Activated naive CD4-positive, alpha-beta T cell treated with anti-CD3 and anti-CD28 coated beads, Interleukin-2, amount 50 U/mL, for 72 hours (primary cell): ENCODE data around the gene EGFL7. TPM values are rescaled to one million over a fixed set of nuclear protein-coding genes. Genes with fewer than 3 reads are reported as not detected.
A peak's percentile ranks its signal among the peaks of the same experiment; 100 is the strongest.
"Not testable (repeated sequence)": the region's sequence is repeated elsewhere in the genome, so short reads cannot be mapped to it uniquely, and the experiment has no call there.

Experiments
- ATAC-seq, 2 donors: fragments of 150-1000 bp; cut with Tn5 transposase; 2 replicates each; pipeline ENCODE4 v1.10.0; 2021; ENCODE audit warnings: mild to moderate bottlenecking in 2 of 2, moderate library complexity in 2 of 2
- DNase-seq, 2 donors: peaks; one replicate each; pipeline ENCODE4 v3.0.0; 2021 to 2022; ENCODE audit warnings: low spot score in 2 of 2
- H3K27ac Mint-ChIP-seq, 2 donors: one replicate each; pipeline ENCODE4 v1.8.0; 2022; ENCODE audit warnings: mild to moderate bottlenecking in 2 of 2, mixed read lengths in 2 of 2
- H3K36me3 Mint-ChIP-seq, 2 donors: one replicate each; pipeline ENCODE4 v1.8.0; 2022; ENCODE audit warnings: mixed read lengths in 2 of 2
- H3K9me3 Mint-ChIP-seq, 2 donors: one replicate each; pipeline ENCODE4 v1.8.0; 2022; ENCODE audit warnings: mixed read lengths in 2 of 2
- total RNA-seq, 2 donors: library from RNA; stranded (reverse); gene quantifications; one replicate each; pipeline ENCODE4 v1.2.3, GENCODE V29; 2022

The EGFL7 gene
- total RNA-seq, 2 donors from 2014 or later, result 0.61 to 1.6 TPM

- ATAC-seq (no peak), DNase-seq (no peak)
- Mint-ChIP-seq H3K27ac (no peak overlapping the region), H3K36me3 (no peaks in the 10 kb centered on the region), H3K9me3 (no peaks in the 10 kb centered on the region)
Measured at GRCh38 chr9:136694872-136695247, 32.1 kb downstream of the EGFL7 start.

DNA sequence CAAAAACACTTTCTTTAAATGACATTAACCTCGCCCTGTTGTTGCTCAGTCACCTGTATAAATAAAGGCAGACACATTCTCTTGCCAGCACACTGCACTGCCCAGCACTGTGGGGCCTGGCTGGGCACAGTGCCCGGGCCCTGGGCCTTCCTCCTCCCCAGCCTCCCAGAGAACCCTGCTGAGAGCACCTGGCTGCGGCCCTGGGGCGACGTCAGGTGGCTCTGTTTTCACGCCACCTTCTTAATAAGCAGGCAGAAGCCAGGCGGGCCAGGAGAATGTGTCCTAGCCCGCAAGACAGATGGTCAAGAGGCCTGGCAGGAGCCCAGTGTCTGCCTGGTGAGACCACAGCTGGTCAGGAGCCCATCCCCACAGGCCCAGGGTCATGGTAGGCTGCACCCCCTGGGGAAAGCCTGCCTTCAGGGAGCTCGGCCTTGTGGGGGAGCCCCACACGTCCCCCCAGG lies 32.7 kb downstream of the EGFL7 start:
- Mint-ChIP-seq H3K27ac (no peak overlapping the region), H3K36me3 (no peaks in the 10 kb centered on the region), H3K9me3 (no peaks in the 10 kb centered on the region)
- ATAC-seq (no peak), DNase-seq (no peak)

DNA sequence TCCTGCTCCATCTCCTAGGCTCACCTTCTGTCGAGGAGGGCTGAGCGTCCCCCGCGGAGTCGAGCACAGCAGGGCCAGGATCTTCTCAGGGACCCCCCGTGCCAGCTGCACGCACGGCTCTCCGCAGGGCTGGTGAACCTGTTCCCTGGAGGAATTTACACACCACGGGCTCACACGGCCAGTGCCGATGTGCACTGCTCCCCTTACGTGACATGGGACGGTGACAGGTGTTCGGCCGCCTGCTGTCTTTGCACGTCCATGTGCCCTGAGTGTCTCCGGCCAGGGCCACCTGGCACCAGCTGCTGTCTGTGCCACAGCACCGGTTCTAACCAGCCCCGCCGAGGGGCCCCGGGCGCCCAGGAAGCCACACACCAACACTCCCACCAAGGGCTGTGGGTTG lies 33.2 kb downstream of the EGFL7 start:
- Mint-ChIP-seq H3K36me3 (no peaks in the 10 kb centered on the region), H3K27ac (no peak overlapping the region), H3K9me3 (no peaks in the 10 kb centered on the region)
- DNase-seq, result no peak
- no peak for ATAC-seq

DNA sequence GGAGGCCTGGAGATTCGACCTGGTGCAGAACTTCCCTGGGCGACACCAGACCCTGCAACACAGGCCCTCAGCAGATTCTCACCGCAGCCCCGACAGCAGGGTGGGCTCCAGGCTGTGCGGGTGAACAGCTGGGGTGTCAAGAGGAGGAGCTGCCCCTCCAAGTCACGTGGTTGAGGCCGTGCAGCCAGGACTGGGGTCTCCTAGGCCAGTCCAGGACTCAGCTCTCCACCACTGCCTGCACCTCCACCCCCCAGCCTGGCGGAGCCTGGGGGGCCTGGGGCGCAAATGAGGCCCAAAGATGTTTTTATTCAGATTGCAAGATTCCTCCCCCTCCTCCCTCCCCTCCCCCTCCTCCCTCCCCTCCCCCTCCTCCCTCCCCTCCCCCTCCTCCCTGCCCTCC lies 33.8 kb downstream of the EGFL7 start:
- ATAC-seq (no peak), DNase-seq (no peak)
- Mint-ChIP-seq H3K27ac (no peak overlapping the region), H3K36me3 (no peaks in the 10 kb centered on the region), H3K9me3 (no peaks in the 10 kb centered on the region)

GRCh38 chr9:136697146-136697820 lies 34.6 kb downstream of the EGFL7 start:
- ATAC-seq (no peak), DNase-seq (no peak)
- Mint-ChIP-seq H3K9me3 (no peaks in the 10 kb centered on the region), H3K36me3 (no peaks in the 10 kb centered on the region), H3K27ac (no peak overlapping the region)

DNA sequence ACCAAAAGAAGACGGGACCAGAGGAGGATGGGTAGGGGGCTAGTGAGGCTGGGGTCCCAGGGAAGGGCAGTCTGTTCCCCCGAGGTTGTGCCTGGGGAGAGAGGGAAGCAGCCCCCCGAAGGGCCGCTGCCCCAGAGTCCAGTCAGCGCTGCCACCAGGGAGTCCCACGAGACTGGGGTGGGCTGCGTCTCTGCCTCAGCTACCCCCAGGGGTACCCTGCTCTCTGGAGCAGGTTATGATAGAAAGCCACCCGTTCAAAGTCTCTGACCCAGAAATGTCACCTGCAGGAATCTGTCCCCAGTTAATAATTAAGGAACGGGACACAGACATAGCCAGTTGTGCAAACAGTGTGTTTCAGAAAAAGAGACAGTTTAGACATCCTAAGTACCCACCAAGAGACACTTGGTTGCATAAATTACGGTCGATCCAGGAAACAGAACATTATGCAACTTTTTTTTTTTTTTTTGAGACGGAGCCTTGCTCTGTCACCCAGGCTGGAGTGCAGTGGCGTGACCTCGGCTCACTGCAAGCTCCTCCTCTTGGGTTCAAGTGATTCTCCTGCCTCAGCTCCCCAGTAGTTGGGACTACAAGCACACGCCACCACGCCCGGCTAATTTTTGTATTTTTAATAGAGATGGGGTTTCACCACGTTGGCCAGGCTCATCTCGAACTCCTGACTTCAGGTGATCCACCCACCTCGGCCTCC lies 35.3 kb downstream of the EGFL7 start:
- H3K36me3 Mint-ChIP-seq, result no peaks in the 10 kb centered on the region
- no peak for ATAC-seq
- no peaks in the 10 kb centered on the region for H3K9me3 Mint-ChIP-seq
- no peak for DNase-seq
- H3K27ac Mint-ChIP-seq, result no peak overlapping the region

DNA sequence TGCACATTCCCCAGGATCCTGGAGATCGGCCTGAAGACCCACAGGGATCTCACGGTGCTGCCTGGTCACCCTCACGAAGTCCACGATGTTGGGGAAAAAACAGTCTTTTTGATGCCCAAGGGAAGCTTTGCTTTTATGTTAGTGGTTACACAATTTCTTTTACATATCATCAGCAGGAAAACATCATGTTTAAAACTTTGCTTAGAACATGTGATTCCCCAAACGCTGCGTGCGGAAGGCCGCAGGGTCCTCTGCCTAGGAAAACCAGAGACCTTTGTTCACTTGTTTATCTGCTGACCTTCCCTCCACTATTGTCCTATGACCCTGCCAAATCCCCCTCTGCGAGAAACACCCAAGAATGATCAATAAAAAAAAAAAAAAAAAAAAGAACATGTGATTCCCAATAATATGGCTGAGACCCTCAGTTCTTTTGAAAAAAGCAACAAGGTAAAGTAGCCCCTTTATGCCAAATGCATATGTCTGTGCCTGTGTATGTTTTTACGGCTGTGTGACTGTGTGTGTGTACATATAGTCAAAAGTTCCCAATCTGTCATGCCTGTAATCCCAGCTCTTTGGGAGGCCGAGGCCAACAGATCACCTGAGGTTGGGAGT lies 36.0 kb downstream of the EGFL7 start:
- DNase-seq, result no peak
- H3K27ac Mint-ChIP-seq, result no peak overlapping the region
- ATAC-seq, result no peak
- H3K9me3 Mint-ChIP-seq, result no peaks in the 10 kb centered on the region
- H3K36me3 Mint-ChIP-seq, result no peaks in the 10 kb centered on the region

GRCh38 chr9:136700304-136700703 lies 37.6 kb downstream of the EGFL7 start:
- no peaks in the 10 kb centered on the region for H3K9me3 Mint-ChIP-seq
- no peak overlapping the region for H3K27ac Mint-ChIP-seq
- DNase-seq (no peak), ATAC-seq (no peak)
- no peaks in the 10 kb centered on the region for H3K36me3 Mint-ChIP-seq

GRCh38 chr9:136700959-136701667 lies 38.4 kb downstream of the EGFL7 start:
- peak; percentile 95 to 96 for ATAC-seq
- Mint-ChIP-seq H3K27ac (peak overlapping the region; percentile 84 to 87), H3K36me3 (no peaks in the 10 kb centered on the region)

GRCh38 chr9:136701668-136702053 lies 38.9 kb downstream of the EGFL7 start:
- ATAC-seq (no peak), DNase-seq (no peak)

More at GRCh38 chr9:136700959-136701667, 38.4 kb downstream of the EGFL7 start:
- DNase-seq, result peak; percentile 71 to 75
- no peaks in the 10 kb centered on the region for H3K9me3 Mint-ChIP-seq

DNA sequence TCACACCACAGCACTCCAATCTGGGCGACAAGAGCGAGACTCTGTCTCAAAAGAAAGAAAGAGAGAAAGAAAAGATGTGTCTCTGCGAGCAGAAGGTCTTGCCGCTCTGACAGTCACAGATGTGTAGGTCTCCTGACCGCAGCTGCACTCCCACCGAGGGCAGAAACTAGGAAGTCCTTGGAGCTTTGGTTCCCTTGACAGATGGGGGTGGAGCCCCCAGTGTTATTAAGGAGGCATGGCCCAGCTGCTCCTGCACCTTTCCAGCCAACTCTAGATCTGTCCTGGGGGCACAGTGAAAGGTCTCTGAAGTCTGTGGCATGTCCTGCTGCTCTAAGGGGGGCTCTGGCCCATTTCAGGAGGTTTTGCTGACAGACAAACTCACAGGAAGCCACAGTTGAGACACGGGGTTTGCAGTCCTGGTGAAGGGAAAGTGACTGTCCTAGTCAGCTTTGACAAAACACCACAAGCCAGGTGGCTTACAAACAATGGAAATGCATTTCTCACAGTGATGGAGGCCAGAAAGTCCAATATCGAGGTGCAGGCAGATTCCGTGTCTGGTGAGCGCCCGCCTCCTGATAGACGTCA lies 40.7 kb downstream of the EGFL7 start:
- H3K9me3 Mint-ChIP-seq, result no peaks in the 10 kb centered on the region
- H3K36me3 Mint-ChIP-seq, result no peaks in the 10 kb centered on the region
- no peak overlapping the region for H3K27ac Mint-ChIP-seq
- DNase-seq (no peak), ATAC-seq (no peak)

More at GRCh38 chr9:136701668-136702053, 38.9 kb downstream of the EGFL7 start:
- H3K27ac Mint-ChIP-seq, result peak overlapping the region in 1 of 2 donors; percentile 87
- H3K36me3 Mint-ChIP-seq, result no peaks in the 10 kb centered on the region
- no peaks in the 10 kb centered on the region for H3K9me3 Mint-ChIP-seq

DNA sequence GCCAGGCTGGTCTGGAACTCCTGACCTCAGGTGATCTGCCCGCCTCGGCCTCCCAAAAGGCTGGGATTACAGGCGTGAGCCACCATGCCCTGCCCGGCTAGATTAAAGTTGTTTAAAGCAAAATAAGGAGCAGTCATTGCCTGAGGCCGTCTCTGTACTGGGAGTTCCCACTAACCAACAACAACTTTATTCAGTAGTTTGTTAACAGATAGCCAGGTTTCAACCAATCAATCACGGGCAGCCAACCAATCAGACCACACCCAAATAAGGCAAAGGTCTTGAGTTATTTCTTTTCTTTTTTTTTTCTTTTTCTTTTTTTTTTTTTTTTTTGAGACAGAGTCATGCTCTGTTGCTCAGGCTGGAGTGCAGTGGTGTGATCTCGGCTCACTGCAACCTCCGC lies 42.0 kb downstream of the EGFL7 start:
- not testable (repeated sequence) for H3K9me3 Mint-ChIP-seq, DNase-seq, H3K27ac Mint-ChIP-seq, H3K36me3 Mint-ChIP-seq, ATAC-seq

DNA sequence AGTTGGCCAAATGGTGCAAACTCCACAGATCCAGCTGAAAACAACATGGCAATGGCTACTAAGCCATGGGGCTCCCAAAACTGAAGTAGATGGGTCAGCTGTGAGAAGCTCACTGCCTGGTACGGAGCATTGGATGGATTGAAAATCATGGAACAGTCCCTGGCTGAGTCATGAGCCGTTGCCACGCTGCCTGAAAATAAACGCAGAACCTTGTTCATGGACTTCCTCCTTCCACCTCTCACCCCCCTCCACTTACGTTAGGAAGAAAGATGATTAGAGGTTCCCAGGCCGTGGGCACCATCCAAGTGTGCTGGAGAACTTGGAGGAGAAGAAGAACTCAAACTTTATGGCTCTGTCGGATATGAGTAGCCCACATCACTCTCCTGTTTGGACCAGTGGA lies 42.8 kb downstream of the EGFL7 start:
- Mint-ChIP-seq H3K36me3 (no peaks in the 10 kb centered on the region), H3K9me3 (no peaks in the 10 kb centered on the region), H3K27ac (no peak overlapping the region)
- no peak for DNase-seq
- ATAC-seq, result no peak

GRCh38 chr9:136707011-136707410 lies 44.3 kb downstream of the EGFL7 start:
- ATAC-seq (no peak), DNase-seq (no peak)
- Mint-ChIP-seq H3K27ac (no peak overlapping the region), H3K36me3 (no peaks in the 10 kb centered on the region), H3K9me3 (no peaks in the 10 kb centered on the region)

GRCh38 chr9:136707849-136708517 lies 45.3 kb downstream of the EGFL7 start:
- DNase-seq (no peak), ATAC-seq (no peak)
- Mint-ChIP-seq H3K9me3 (no peaks in the 10 kb centered on the region), H3K27ac (no peak overlapping the region), H3K36me3 (no peaks in the 10 kb centered on the region)

DNA sequence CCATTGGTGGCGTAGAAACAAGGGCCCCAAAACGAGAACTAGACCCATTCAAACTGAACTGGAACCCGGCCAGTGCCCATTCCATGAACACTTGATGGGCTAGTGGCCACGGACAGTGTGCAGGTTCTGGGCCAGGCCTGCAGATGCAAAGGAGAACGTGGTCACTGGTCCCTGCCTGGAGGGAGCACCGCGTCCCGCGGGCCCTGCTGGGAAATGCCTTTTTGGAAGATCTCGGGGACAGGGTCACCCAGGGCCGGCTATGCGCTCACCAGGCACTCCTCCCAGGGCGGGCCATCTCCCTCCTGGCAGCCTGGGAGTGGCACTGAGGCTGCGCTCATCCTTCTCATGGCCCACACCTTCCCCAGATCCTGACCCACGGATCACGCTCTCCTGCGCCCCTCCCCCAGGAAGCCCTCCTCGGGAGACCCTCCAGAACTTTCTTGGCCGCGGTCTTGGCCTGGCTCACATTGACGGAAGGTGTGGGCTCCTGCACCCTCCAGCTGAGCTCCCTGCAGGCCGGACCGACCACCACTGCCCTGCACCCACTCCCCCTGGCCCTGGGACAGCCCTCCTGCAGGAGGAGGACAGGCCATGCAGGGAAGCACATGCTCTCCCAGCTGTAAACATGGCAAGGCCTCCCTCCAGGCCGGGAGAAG lies 46.9 kb downstream of the EGFL7 start:
- ATAC-seq, result no peak
- Mint-ChIP-seq H3K27ac (no peak overlapping the region), H3K36me3 (no peaks in the 10 kb centered on the region), H3K9me3 (no peaks in the 10 kb centered on the region)
- DNase-seq, result no peak
